SK-N-MC (cell line): ENCODE data around the gene ORM1.

Experiments
- EZH2 ChIP-seq: fragments of 200-600 bp; sonication (generic); IDR thresholded peaks from one replicate; pipeline ENCODE4 v1.6.1; 2017; ENCODE audit warnings: antibody characterized with exemption
- FOXP2 ChIP-seq: optimal IDR thresholded peaks from 2 replicates; pipeline ENCODE3; 2011; ENCODE audit warnings: mild to moderate bottlenecking, moderate library complexity; ENCODE audit not compliant: insufficient read depth; ENCODE audit errors: extremely low read length, control extremely low read depth
- POLR2AphosphoS5 ChIP-seq: IDR thresholded peaks from 2 replicates; pipeline ENCODE4 v1.6.1; 2012; ENCODE audit warnings: mild to moderate bottlenecking, low read depth, low read length, borderline replicate concordance

- TF ChIP-seq EZH2 (no peak), POLR2AphosphoS5 (no peak), FOXP2 (no peak)
Measured at GRCh38 chr9:114373960-114374730, 51.2 kb downstream of the ORM1 start.
